Panc1 (cell line): Measurements from ENCODE around the gene FKBP6.
"Not testable (repeated sequence)": the region's sequence is repeated elsewhere in the genome, so short reads cannot be mapped to it uniquely, and the experiment has no call there.

Source experiments
- CTCF ChIP-seq: fragments of 450-650 bp; IDR thresholded peaks from 2 replicates; pipeline ENCODE4 v1.5.1; 2017; ENCODE audit warnings: mild to moderate bottlenecking
- POLR2AphosphoS5 ChIP-seq: IDR thresholded peaks from 2 replicates; pipeline ENCODE4 v1.6.1; 2012; ENCODE audit warnings: mild to moderate bottlenecking, low read depth, low read length, moderate library complexity
- TCF7L2 ChIP-seq: IDR thresholded peaks from 2 replicates; pipeline ENCODE4 v1.6.1; 2011; ENCODE audit warnings: mild to moderate bottlenecking, low read depth, low read length, inconsistent platforms

GRCh38 chr7:73318656-73319204 lies 9.2 kb upstream of the FKBP6 start:
- not testable (repeated sequence) for TF ChIP-seq CTCF, TCF7L2, POLR2AphosphoS5
